Adrenal gland (tissue), 12 donors: ENCODE measurements around the gene DPEP2NB. TPM values are rescaled to one million over a fixed set of nuclear protein-coding genes. Genes with fewer than 3 reads are reported as not detected.

Experiments
- DNase-seq, 7 donors: peaks; one replicate each; pipeline ENCODE4 v3.0.0-alpha.2; 2019 to 2020
- H3K27ac ChIP-seq, 5 donors: fragments of 200-600 bp; sonication (generic) in 4 of 5; 1 replicate in 3 of 5; 2 replicates in 2 of 5; pipeline versions ENCODE4 v1.5.1 to v1.8.0; 2016 to 2020; ENCODE audit warnings: mild to moderate bottlenecking in 1 of 5
- H3K27me3 ChIP-seq: fragments of 200-600 bp; 2 replicates; pipeline ENCODE4 v1.8.0; 2021
- H3K36me3 ChIP-seq, 2 donors: fragments of 200-600 bp; replicated peaks in 1 of 2; 1 replicate in 1 of 2; 2 replicates in 1 of 2; pipeline versions ENCODE4 v1.5.1 to v1.8.0; 2018 to 2022
- H3K4me1 ChIP-seq, 2 donors: fragments of 200-600 bp; replicated peaks in 1 of 2; 1 replicate in 1 of 2; 2 replicates in 1 of 2; pipeline versions ENCODE4 v1.5.1 to v1.8.0; 2018 to 2021
- H3K4me3 ChIP-seq, 4 donors: fragments of 200-600 bp; sonication (generic) in 3 of 4; one replicate each; pipeline ENCODE4 v1.5.1; 2016 to 2018
- H3K9me3 ChIP-seq, 3 donors: fragments of 200-600 bp; sonication (generic) in 1 of 3; replicated peaks in 1 of 3; 1 replicate in 2 of 3; 2 replicates in 1 of 3; pipeline versions ENCODE4 v1.5.1 to v1.8.0; 2016 to 2021
- POLR2A ChIP-seq, 2 donors: fragments of 450-650 bp; IDR thresholded peaks; one replicate each; pipeline ENCODE4 v1.6.1; 2017; ENCODE audit warnings: antibody characterized with exemption in 2 of 2, mild to moderate bottlenecking in 2 of 2, moderate library complexity in 1 of 2
- WGBS, 4 donors: extraction: QIAGEN DNeasy Blood & Tissue Kit in 2 of 4; methylation state at CpG; one replicate each; pipeline versions ENCODE4 v1.1.5 to v1.1.7; 2013 to 2017; 5-methylcytosine and 5-hydroxymethylcytosine counted together
- intact Hi-C, 2 donors: fragments of 100-400 bp; cut with DNase I; formaldehyde crosslinking; loops; one replicate each; pipeline versions ENCODE4 v1.14.1 to v1.15.0; 2022 to 2023
- polyA plus RNA-seq, 3 donors: library from polyadenylated mRNA; stranded (reverse); fragments of 200-250 nt in 2 of 3; fragments of 350-450 nt in 1 of 3; fragmentation: Illumina TruSeq in 1 of 3; extraction: RNeasy Lipid Tissue Mini Kit (QIAGEN cat#74804) in 1 of 3; gene quantifications; one replicate each; pipeline ENCODE4 v1.2.3, GENCODE V29; 2013 to 2014
- total RNA-seq, 9 donors: library from RNA; depleted of rRNA in 4 of 9; stranded (reverse); fragments of >200 nt in 4 of 9; fragments of 120-200 nt in 1 of 9; fragmentation: NEBNext Ultra II Directional in 1 of 9; extraction: Animal tissue kit (Norgen Biotek cat#: 25700) in 1 of 9; gene quantifications; one replicate each; pipeline versions ENCODE4 v1.1.0 to v1.2.4, GENCODE V29; 2013 to 2023
- TF ChIP-seq, protein P1 (sequence below), 6 experiments: fragments of 450-650 bp in 4 of 6; fragments of 200-600 bp in 2 of 6; sonication (generic) in 1 of 6; IDR thresholded peaks; 1 replicate in 5 of 6; 2 replicates in 1 of 6; pipeline versions ENCODE4 v1.5.1 to v1.8.0; 2016 to 2021; ENCODE audit warnings: antibody characterized with exemption in 6 of 6, mild to moderate bottlenecking in 2 of 6, moderate library complexity in 1 of 6
- donor health status: healthy with polysubstance abuse.
- donor health status: Bipolar disorder and iron deficiency.
- donor health status: DM: yes; HTN: yes; CAD: no.
- donor health status: DM: no; HTN: no; CAD: no.
- donor health status: DM: no; HTN: no; CAD: no.
- donor health status: DM: yes; HTN: yes; CAD: no.

The DPEP2NB gene
- total and polyA plus RNA-seq, 12 donors: not detected

DNA sequence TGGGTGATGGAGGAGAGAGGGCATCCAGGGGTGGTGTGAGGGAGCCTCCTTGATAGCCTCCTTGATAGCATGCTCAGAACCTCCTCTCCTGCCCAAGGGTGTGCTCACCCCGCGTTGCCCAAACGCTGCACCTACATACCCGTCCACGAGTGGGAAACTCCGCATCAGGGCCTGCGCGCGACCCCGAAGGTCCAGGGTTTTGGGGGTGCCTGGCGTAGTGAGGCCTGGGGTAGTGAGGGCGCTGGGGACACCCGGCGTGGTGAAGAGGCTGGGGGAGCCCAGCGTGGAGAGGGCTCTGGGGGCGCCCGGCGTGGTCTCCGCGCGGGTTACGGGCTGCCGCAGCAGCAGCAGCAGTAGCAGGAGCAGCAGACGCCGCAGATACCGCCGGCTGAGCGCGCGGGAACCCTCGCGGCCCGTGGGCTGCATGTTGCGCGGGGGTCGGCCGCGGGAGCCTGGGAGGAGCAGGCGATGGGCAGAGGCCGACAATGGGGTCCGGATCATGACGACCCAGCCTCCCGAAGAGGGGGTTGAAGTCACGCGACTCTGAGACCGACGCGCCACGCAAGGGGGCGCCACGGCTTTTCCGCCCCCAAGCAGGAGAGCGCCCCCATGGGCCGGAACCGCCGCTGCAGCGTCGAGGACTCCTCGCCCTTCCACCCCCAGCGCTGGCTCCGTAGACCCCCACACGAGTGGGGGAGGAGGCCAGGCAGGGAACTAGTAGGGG is 35.6 kb downstream of the DPEP2NB start, which contains the start of gene DPEP3:
Gene DPEP3, minus strand, starts transcription at position 545 of the 724 bp plus-strand sequence. Its CDS starts 119 bp downstream, at position 426.
- Histone ChIP-seq H3K4me1 (peaks cover 0 to 15% of the 10 kb centered on the region in 2 donors), H3K27ac (no peak within 1 kb of the TSS), H3K9me3 (no peaks in the 10 kb centered on the region), H3K4me3 (no peak within 1 kb of the TSS), H3K27me3 (no peaks in the 10 kb centered on the region), H3K36me3 (no peaks in the 10 kb centered on the region)
- 66 to 94% (median 78%) methylated on average over 28 to 62 of the region's 62 CpGs for WGBS, 4 donors
- intact Hi-C loops: loop anchor here (5.0 to 10.0 kb wide), 2 partner anchors 245 to 483 kb away; no protein-coding TSS in a partner anchor
- TF ChIP-seq, protein P1, sequence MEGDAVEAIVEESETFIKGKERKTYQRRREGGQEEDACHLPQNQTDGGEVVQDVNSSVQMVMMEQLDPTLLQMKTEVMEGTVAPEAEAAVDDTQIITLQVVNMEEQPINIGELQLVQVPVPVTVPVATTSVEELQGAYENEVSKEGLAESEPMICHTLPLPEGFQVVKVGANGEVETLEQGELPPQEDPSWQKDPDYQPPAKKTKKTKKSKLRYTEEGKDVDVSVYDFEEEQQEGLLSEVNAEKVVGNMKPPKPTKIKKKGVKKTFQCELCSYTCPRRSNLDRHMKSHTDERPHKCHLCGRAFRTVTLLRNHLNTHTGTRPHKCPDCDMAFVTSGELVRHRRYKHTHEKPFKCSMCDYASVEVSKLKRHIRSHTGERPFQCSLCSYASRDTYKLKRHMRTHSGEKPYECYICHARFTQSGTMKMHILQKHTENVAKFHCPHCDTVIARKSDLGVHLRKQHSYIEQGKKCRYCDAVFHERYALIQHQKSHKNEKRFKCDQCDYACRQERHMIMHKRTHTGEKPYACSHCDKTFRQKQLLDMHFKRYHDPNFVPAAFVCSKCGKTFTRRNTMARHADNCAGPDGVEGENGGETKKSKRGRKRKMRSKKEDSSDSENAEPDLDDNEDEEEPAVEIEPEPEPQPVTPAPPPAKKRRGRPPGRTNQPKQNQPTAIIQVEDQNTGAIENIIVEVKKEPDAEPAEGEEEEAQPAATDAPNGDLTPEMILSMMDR (IDR thresholded peaks at IDR 0.05): no peak
- TF ChIP-seq POLR2A (IDR thresholded peaks at IDR 0.05): no peak
- no peak for DNase-seq

DNA sequence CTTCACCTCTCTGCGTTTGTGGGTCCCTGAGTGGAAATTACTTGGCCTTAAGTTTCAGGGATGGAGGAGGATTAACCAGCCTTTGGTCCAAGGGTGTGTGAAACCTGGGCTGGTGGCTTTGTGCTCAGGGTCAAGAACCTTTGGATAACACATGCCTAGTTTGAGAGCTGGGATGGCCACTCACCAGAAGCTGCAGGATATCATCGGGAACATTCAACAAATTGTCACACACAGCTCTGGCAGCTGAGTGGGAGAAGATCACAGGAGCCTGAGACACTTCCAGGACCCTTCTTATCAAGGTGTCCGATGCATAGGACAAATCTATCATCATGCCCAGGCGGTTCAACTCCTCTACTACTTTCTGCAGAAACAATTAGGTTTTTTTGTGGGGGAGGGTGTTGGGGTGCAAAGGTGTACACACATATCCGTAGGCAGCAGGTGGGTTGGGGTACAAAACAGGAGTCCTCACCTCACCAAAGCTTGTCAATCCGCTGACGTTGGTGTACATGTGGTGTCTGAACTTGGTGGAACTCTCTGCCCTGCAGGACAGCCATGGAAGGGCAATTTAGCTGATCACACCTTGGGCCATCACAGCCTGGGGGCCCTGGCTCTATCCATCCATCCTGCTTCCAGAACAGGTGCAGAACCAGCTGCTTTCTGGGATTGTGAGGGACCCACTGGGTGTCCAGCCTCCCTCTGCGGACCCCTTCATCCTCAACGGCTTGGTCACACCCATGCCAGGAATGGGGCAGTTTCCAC is 38.1 kb downstream of the DPEP2NB start:
- TF ChIP-seq, protein P1 (IDR thresholded peaks at IDR 0.05): no peak
- TF ChIP-seq POLR2A (IDR thresholded peaks at IDR 0.05): no peak
- H3K27ac ChIP-seq: no peak overlapping the region
- H3K27me3 ChIP-seq: no peaks in the 10 kb centered on the region
- no peaks in the 10 kb centered on the region for H3K36me3 ChIP-seq
- intact Hi-C loops: no loop called here
- H3K4me3 ChIP-seq: no peak overlapping the region
- WGBS, 4 donors: 77 to 96% (median 90%) methylated on average over 7 to 9 of the region's 9 CpGs
- no peaks in the 10 kb centered on the region for H3K9me3 ChIP-seq
- DNase-seq: no peak
- no peaks in the 10 kb centered on the region for H3K4me1 ChIP-seq

DNA sequence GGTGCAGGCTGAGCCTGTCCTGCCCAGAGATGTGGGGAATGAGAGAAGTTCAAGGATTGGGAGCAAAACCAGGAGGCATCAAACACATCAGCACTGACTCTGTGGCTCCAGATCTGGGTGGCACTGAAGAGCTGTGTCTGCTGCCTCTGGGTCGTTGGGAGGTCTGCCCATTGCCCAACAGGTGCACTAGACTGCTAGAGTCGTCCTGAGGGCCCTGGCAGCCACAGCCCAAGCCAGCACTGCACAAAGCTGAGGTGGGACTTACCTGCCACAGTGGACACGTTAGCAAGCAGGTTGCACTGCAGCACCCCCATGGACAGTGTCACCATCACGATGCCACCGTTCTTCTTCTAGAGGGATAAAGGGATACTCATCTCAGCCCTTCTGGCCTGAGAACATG is 38.7 kb downstream of the DPEP2NB start:
- no peak for DNase-seq
- 68 to 100% (median 80%) methylated on average over 1 to 5 of the region's 5 CpGs for WGBS, 4 donors

DNA sequence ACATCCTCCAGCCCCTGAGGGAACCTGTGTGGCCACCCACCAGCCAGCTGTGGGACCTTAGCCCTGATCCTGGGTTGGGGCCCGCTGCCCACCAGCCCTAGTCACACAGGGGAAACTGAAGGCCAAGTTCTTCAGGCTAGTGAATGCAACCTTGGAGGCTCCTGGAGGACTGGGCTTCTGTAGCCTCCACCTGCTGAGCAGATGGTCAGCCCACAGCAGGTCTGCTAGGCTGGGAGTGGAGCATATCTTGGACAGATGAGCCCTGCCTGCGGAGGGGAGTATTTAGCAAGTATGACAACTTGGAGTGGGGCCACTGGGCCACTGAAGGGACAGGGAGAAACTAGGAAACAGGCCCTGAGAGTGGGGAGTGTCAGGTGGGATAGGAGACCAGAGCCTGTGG is 39.5 kb downstream of the DPEP2NB start:
- no peaks in the 10 kb centered on the region for H3K9me3 ChIP-seq
- no peak overlapping the region for H3K4me3 ChIP-seq
- no peak for TF ChIP-seq POLR2A (IDR thresholded peaks at IDR 0.05)
- TF ChIP-seq, protein P1 (IDR thresholded peaks at IDR 0.05): no peak
- 60 to 100% (median 95%) methylated on average over 1 to 2 of the region's 2 CpGs for WGBS, 4 donors
- H3K4me1 ChIP-seq: no peaks in the 10 kb centered on the region
- H3K27me3 ChIP-seq: no peaks in the 10 kb centered on the region
- H3K27ac ChIP-seq: no peak overlapping the region
- no peak for DNase-seq
- intact Hi-C loops: no loop called here
- H3K36me3 ChIP-seq: no peaks in the 10 kb centered on the region

More for the DNA sequence above, 38.7 kb downstream of the DPEP2NB start:
- TF ChIP-seq POLR2A (IDR thresholded peaks at IDR 0.05): no peak
- TF ChIP-seq, protein P1 (IDR thresholded peaks at IDR 0.05): no peak
- Histone ChIP-seq H3K36me3 (no peaks in the 10 kb centered on the region), H3K27me3 (no peaks in the 10 kb centered on the region), H3K4me1 (no peaks in the 10 kb centered on the region), H3K4me3 (no peak overlapping the region), H3K27ac (no peak overlapping the region), H3K9me3 (no peaks in the 10 kb centered on the region)
- intact Hi-C loops: no loop called here
